ENCODE data around the gene VEGFC.

VEGFC gene

GRCh38 chr4:176758323-176758722 lies 34.4 kb downstream of the VEGFC start:
- no peaks in the 10 kb centered on the region for H3K9me2 ChIP-seq (ENCODE audit: low read depth, low read length)
- no peak overlapping the region for H3K4me3 ChIP-seq (ENCODE audit: low read depth, low read length, poor library complexity, severe bottlenecking)
- no peaks in the 10 kb centered on the region for H3K36me3 ChIP-seq (ENCODE audit: insufficient read depth, low read length)
- no peak for TF ChIP-seq CTCF (IDR thresholded peaks at IDR 0.05; ENCODE audit: low read length)
- TF ChIP-seq EZH2 (IDR thresholded peaks at IDR 0.05; ENCODE audit: borderline replicate concordance, low read length), result no peak
- no peaks in the 10 kb centered on the region for H3K27me3 ChIP-seq (ENCODE audit: insufficient read depth, low read length)
- no peaks in the 10 kb centered on the region for H4K20me1 ChIP-seq (ENCODE audit: insufficient read depth, low read length)
- no peak overlapping the region for H3K9ac ChIP-seq (ENCODE audit: low read length)
- H3K79me2 ChIP-seq (ENCODE audit: insufficient read depth, low read length), result no peaks in the 10 kb centered on the region
- H3K27ac ChIP-seq (ENCODE audit: low read depth, low read length, poor library complexity, severe bottlenecking), result no peak overlapping the region
- H3F3A ChIP-seq (ENCODE audit: insufficient read depth, low read length), result no peaks in the 10 kb centered on the region
- no peak overlapping the region for H3K4me2 ChIP-seq (ENCODE audit: low read length)
- no peak overlapping the region for H2AFZ ChIP-seq (ENCODE audit: low read length)
- H3K4me1 ChIP-seq (ENCODE audit: insufficient read depth, low read length, severe bottlenecking), result no peaks in the 10 kb centered on the region
- no peaks in the 10 kb centered on the region for H3K9me3 ChIP-seq (ENCODE audit: low read length)

GRCh38 chr4:176755613-176756012 lies 37.1 kb downstream of the VEGFC start:
- Histone ChIP-seq H3F3A (ENCODE audit: insufficient read depth, low read length) (no peaks in the 10 kb centered on the region), H3K27me3 (ENCODE audit: insufficient read depth, low read length) (no peaks in the 10 kb centered on the region), H3K4me2 (ENCODE audit: low read length) (no peak overlapping the region), H3K27ac (ENCODE audit: low read depth, low read length, poor library complexity, severe bottlenecking) (no peak overlapping the region), H3K4me1 (ENCODE audit: insufficient read depth, low read length, severe bottlenecking) (no peaks in the 10 kb centered on the region), H3K9ac (ENCODE audit: low read length) (no peak overlapping the region), H3K36me3 (ENCODE audit: insufficient read depth, low read length) (no peaks in the 10 kb centered on the region), H4K20me1 (ENCODE audit: insufficient read depth, low read length) (no peaks in the 10 kb centered on the region), H3K9me2 (ENCODE audit: low read depth, low read length) (no peaks in the 10 kb centered on the region), H3K9me3 (ENCODE audit: low read length) (no peaks in the 10 kb centered on the region), H3K79me2 (ENCODE audit: insufficient read depth, low read length) (no peaks in the 10 kb centered on the region), H2AFZ (ENCODE audit: low read length) (no peak overlapping the region), H3K4me3 (ENCODE audit: low read depth, low read length, poor library complexity, severe bottlenecking) (no peak overlapping the region)
- TF ChIP-seq EZH2 (IDR thresholded peaks at IDR 0.05; ENCODE audit: borderline replicate concordance, low read length), result no peak
- no peak for TF ChIP-seq CTCF (IDR thresholded peaks at IDR 0.05; ENCODE audit: low read length)

GRCh38 chr4:176755001-176755400 lies 37.7 kb downstream of the VEGFC start:
- Histone ChIP-seq H3K4me3 (ENCODE audit: low read depth, low read length, poor library complexity, severe bottlenecking) (no peak overlapping the region), H3K36me3 (ENCODE audit: insufficient read depth, low read length) (no peaks in the 10 kb centered on the region), H3K9me3 (ENCODE audit: low read length) (no peaks in the 10 kb centered on the region), H3K27ac (ENCODE audit: low read depth, low read length, poor library complexity, severe bottlenecking) (no peak overlapping the region), H3K9me2 (ENCODE audit: low read depth, low read length) (no peaks in the 10 kb centered on the region), H4K20me1 (ENCODE audit: insufficient read depth, low read length) (no peaks in the 10 kb centered on the region), H2AFZ (ENCODE audit: low read length) (no peak overlapping the region), H3F3A (ENCODE audit: insufficient read depth, low read length) (no peaks in the 10 kb centered on the region), H3K27me3 (ENCODE audit: insufficient read depth, low read length) (no peaks in the 10 kb centered on the region), H3K4me1 (ENCODE audit: insufficient read depth, low read length, severe bottlenecking) (no peaks in the 10 kb centered on the region), H3K79me2 (ENCODE audit: insufficient read depth, low read length) (no peaks in the 10 kb centered on the region), H3K9ac (ENCODE audit: low read length) (no peak overlapping the region), H3K4me2 (ENCODE audit: low read length) (no peak overlapping the region)
- no peak for TF ChIP-seq EZH2 (IDR thresholded peaks at IDR 0.05; ENCODE audit: borderline replicate concordance, low read length)
- TF ChIP-seq CTCF (IDR thresholded peaks at IDR 0.05; ENCODE audit: low read length), result no peak

Measured in OCI-LY1 (cell line).